ENCODE data around the gene NKD2.

NKD2 gene

GRCh38 chr5:962386-962785 is 46.2 kb upstream of the NKD2 start:
- Histone ChIP-seq H3K36me3 (no peaks in the 10 kb centered on the region), H3K4me3 (no peak overlapping the region), H3K4me1 (peaks cover 0 to 16% (median 3%) of the 10 kb centered on the region in 4 donors), H3K27me3 (peaks cover 0 to 55% of the 10 kb centered on the region in 2 donors), H3K27ac (no peak overlapping the region), H3K9me3 (no peaks in the 10 kb centered on the region)
- intact Hi-C loops (cut with DNase I; ENCODE audit: low total_unique reads) = no loop called here
- no peak for DNase-seq
- TF ChIP-seq CTCF (IDR thresholded peaks at IDR 0.05) = no peak

- no peak for TF ChIP-seq CTCF (IDR thresholded peaks at IDR 0.05)
- intact Hi-C loops (cut with DNase I; ENCODE audit: low total_unique reads) = no loop called here
- H3K4me3 ChIP-seq = no peak overlapping the region
- H3K4me1 ChIP-seq = peaks cover 0 to 11% (median 0%) of the 10 kb centered on the region in 4 donors
- DNase-seq = no peak
- H3K27me3 ChIP-seq = peaks cover 0 to 59% of the 10 kb centered on the region in 2 donors
- no peaks in the 10 kb centered on the region for H3K36me3 ChIP-seq
- H3K9me3 ChIP-seq = no peaks in the 10 kb centered on the region
- H3K27ac ChIP-seq = no peak overlapping the region
Measured at GRCh38 chr5:962801-963200, 45.8 kb upstream of the NKD2 start.

- no peak for DNase-seq
- H3K27ac ChIP-seq = no peak overlapping the region
Measured at GRCh38 chr5:963310-963672, 45.3 kb upstream of the NKD2 start.

GRCh38 chr5:963673-964531 is 44.7 kb upstream of the NKD2 start:
- H3K4me1 ChIP-seq = peaks cover 0 to 4% (median 0%) of the 10 kb centered on the region in 4 donors
- H3K36me3 ChIP-seq = no peaks in the 10 kb centered on the region
- no peaks in the 10 kb centered on the region for H3K9me3 ChIP-seq
- no peak overlapping the region for H3K4me3 ChIP-seq
- no peak overlapping the region for H3K27ac ChIP-seq
- intact Hi-C loops (cut with DNase I; ENCODE audit: low total_unique reads) = no loop called here
- no peak for TF ChIP-seq CTCF (IDR thresholded peaks at IDR 0.05)
- DNase-seq = no peak
- H3K27me3 ChIP-seq = peaks cover 0 to 63% of the 10 kb centered on the region in 2 donors

More at GRCh38 chr5:963310-963672, 45.3 kb upstream of the NKD2 start:
- Histone ChIP-seq H3K27me3 (peaks cover 0 to 63% of the 10 kb centered on the region in 2 donors), H3K36me3 (no peaks in the 10 kb centered on the region), H3K4me1 (peaks cover 0 to 7% (median 0%) of the 10 kb centered on the region in 4 donors), H3K4me3 (no peak overlapping the region), H3K9me3 (no peaks in the 10 kb centered on the region)
- intact Hi-C loops (cut with DNase I; ENCODE audit: low total_unique reads) = no loop called here
- TF ChIP-seq CTCF (IDR thresholded peaks at IDR 0.05) = no peak

- Histone ChIP-seq H3K27me3 (peaks cover 0 to 60% of the 10 kb centered on the region in 2 donors), H3K4me1 (no peaks in the 10 kb centered on the region), H3K9me3 (no peaks in the 10 kb centered on the region), H3K4me3 (no peak overlapping the region), H3K36me3 (no peaks in the 10 kb centered on the region), H3K27ac (no peak overlapping the region)
- no peak for DNase-seq
- intact Hi-C loops (cut with DNase I; ENCODE audit: low total_unique reads) = no loop called here
- TF ChIP-seq CTCF (IDR thresholded peaks at IDR 0.05) = no peak
Measured at GRCh38 chr5:964821-965220, 43.8 kb upstream of the NKD2 start.

All from tibial artery (tissue), 4 donors.